SK-N-SH (cell line): ENCODE data around the gene GAPVD1. TPM values are rescaled to one million over a fixed set of nuclear protein-coding genes. Genes with fewer than 3 reads are reported as not detected.

ENCODE experiments used
- CTCF ChIA-PET: fragments of 300-600, 350-600 bp; formaldehyde crosslinking; extraction: SDS; loops from one replicate; lab custom pipeline; 2021; lab: Yijun Ruan, JAX
- POLR2A ChIA-PET: fragments of 350-600 bp; sonication (Branson Sonifier 250); formaldehyde crosslinking; extraction: SDS; loops from one replicate; lab custom pipeline; 2020; ENCODE audit warnings: antibody characterized with exemption, inconsistent platforms; lab: Yijun Ruan, JAX
- DNase-seq: peaks from one replicate; pipeline ENCODE4 v3.0.0; 2012
- H2AFZ ChIP-seq: fragments of 200-600 bp; sonication (generic); 2 replicates; pipeline ENCODE4 v1.8.1; 2016; ENCODE audit warnings: antibody characterized with exemption, mild to moderate bottlenecking, low read depth
- H3F3A ChIP-seq: fragments of 200-600 bp; sonication (generic); replicated peaks from 2 replicates; pipeline ENCODE3; 2016; ENCODE audit warnings: antibody characterized with exemption, mild to moderate bottlenecking; ENCODE audit not compliant: insufficient read depth
- H3K27ac ChIP-seq, 2 experiments: fragments of 200-500 bp in 1 of 2; fragments of 200-600 bp in 1 of 2; sonication (Bioruptor generic) in 1 of 2; sonication (generic), shearing (Covaris generic) in 1 of 2; 2 replicates each; pipeline versions ENCODE4 v1.5.1 to v1.6.1; 2014 to 2016; ENCODE audit warnings: low read depth in 2 of 2, inconsistent platforms in 1 of 2, low read length in 1 of 2, mild to moderate bottlenecking in 1 of 2, mixed read lengths in 1 of 2
- H3K27me3 ChIP-seq: fragments of 200-600 bp; sonication (generic), shearing (Covaris generic); 2 replicates; pipeline ENCODE4 v1.6.1; 2016; ENCODE audit warnings: mixed run types; ENCODE audit not compliant: insufficient read depth
- H3K36me3 ChIP-seq, 2 experiments: fragments of 200-500 bp in 1 of 2; fragments of 200-600 bp in 1 of 2; sonication (Bioruptor generic) in 1 of 2; sonication (generic) in 1 of 2; replicated peaks in 1 of 2; 2 replicates each; pipeline versions ENCODE3 to v1.5.1; 2014 to 2016; ENCODE audit warnings: low read length in 1 of 2, mild to moderate bottlenecking in 1 of 2; ENCODE audit not compliant: insufficient read depth in 2 of 2, control insufficient read depth in 1 of 2
- H3K4me1 ChIP-seq, 2 experiments: fragments of 200-500 bp in 1 of 2; fragments of 200-600 bp in 1 of 2; sonication (Bioruptor generic) in 1 of 2; sonication (generic), shearing (Covaris generic) in 1 of 2; 2 replicates each; pipeline versions ENCODE4 v1.5.1 to v1.6.1; 2014 to 2016; ENCODE audit warnings: low read depth in 1 of 2, low read length in 1 of 2, mixed run types in 1 of 2; ENCODE audit not compliant: insufficient read depth in 2 of 2, control insufficient read depth in 1 of 2
- H3K4me2 ChIP-seq: fragments of 200-600 bp; sonication (generic), shearing (Covaris generic); 2 replicates; pipeline ENCODE4 v1.6.1; 2017; ENCODE audit warnings: mixed run types
- H3K4me3 ChIP-seq, 2 experiments: fragments of 200-500 bp in 1 of 2; fragments of 200-600 bp in 1 of 2; sonication (Bioruptor generic) in 1 of 2; sonication (generic), shearing (Covaris generic) in 1 of 2; 2 replicates each; pipeline versions ENCODE4 v1.5.1 to v1.8.1; 2014 to 2016; ENCODE audit warnings: low read depth in 2 of 2, inconsistent platforms in 1 of 2, low read length in 1 of 2, mild to moderate bottlenecking in 1 of 2, mixed read lengths in 1 of 2, moderate library complexity in 1 of 2
- H3K79me2 ChIP-seq: fragments of 200-600 bp; sonication (generic); 2 replicates; pipeline ENCODE4 v1.8.1; 2017; ENCODE audit warnings: mild to moderate bottlenecking; ENCODE audit not compliant: insufficient read depth
- H3K9ac ChIP-seq: fragments of 200-600 bp; sonication (generic); 2 replicates; pipeline ENCODE4 v1.6.1; 2017; ENCODE audit warnings: mixed run types
- H3K9me2 ChIP-seq: fragments of 200-600 bp; sonication (generic); 2 replicates; pipeline ENCODE4 v1.6.1; 2017; ENCODE audit warnings: mixed run types
- H3K9me3 ChIP-seq: fragments of 200-600 bp; sonication (generic); 2 replicates; pipeline ENCODE4 v1.6.1; 2017; ENCODE audit warnings: mixed run types, mild to moderate bottlenecking, moderate library complexity
- H4K20me1 ChIP-seq: fragments of 200-600 bp; sonication (generic); 2 replicates; pipeline ENCODE4 v1.6.1; 2017; ENCODE audit warnings: mild to moderate bottlenecking, mixed run types; ENCODE audit not compliant: insufficient read depth
- CHD2 ChIP-seq: fragments of 150-350 bp; IDR thresholded peaks from 2 replicates; pipeline ENCODE4 v1.6.1; 2018; ENCODE audit warnings: low read length; ENCODE audit not compliant: partially characterized antibody
- ELF1 ChIP-seq: IDR thresholded peaks from 2 replicates; pipeline ENCODE4 v1.4.0; 2012
- EP300 ChIP-seq, 2 experiments: IDR thresholded peaks; 2 replicates each; pipeline versions ENCODE4 v1.4.0 to v1.6.1; 2012; ENCODE audit warnings: borderline replicate concordance in 1 of 2, low read depth in 1 of 2, low read length in 1 of 2
- GATA2 ChIP-seq: sonication (generic); formaldehyde crosslinking; IDR thresholded peaks from 2 replicates; pipeline ENCODE4 v1.5.0; 2020; ENCODE audit warnings: mild to moderate bottlenecking, missing genetic modification reagents
- NFIC ChIP-seq: IDR thresholded peaks from 2 replicates; pipeline ENCODE4 v1.4.0; 2012; ENCODE audit warnings: borderline replicate concordance
- NRF1 ChIP-seq: IDR thresholded peaks from 2 replicates; pipeline ENCODE4 v1.6.1; 2012; ENCODE audit warnings: low read depth, mild to moderate bottlenecking, low read length
- POLR2AphosphoS5 ChIP-seq: IDR thresholded peaks from 2 replicates; pipeline ENCODE4 v1.6.1; 2012; ENCODE audit warnings: low read depth, low read length
- RAD21 ChIP-seq: IDR thresholded peaks from 2 replicates; pipeline ENCODE4 v1.6.1; 2012; ENCODE audit warnings: mild to moderate bottlenecking, low read length
- RCOR1 ChIP-seq: fragments of 150-350 bp; IDR thresholded peaks from 2 replicates; pipeline ENCODE4 v1.6.1; 2017; ENCODE audit warnings: antibody characterized with exemption, low read length
- RFX5 ChIP-seq: IDR thresholded peaks from 2 replicates; pipeline ENCODE4 v1.6.1; 2012; ENCODE audit warnings: mild to moderate bottlenecking, improper control_type of control experiment, low read length
- SIN3A ChIP-seq: IDR thresholded peaks from 2 replicates; pipeline ENCODE4 v1.6.1; 2012; ENCODE audit warnings: low read depth, mild to moderate bottlenecking, low read length, moderate library complexity, borderline replicate concordance
- SMC3 ChIP-seq: IDR thresholded peaks from 2 replicates; pipeline ENCODE4 v1.6.1; 2012; ENCODE audit warnings: low read depth, low read length, improper control_type of control experiment
- TAF1 ChIP-seq: IDR thresholded peaks from 2 replicates; pipeline ENCODE4 v1.6.1; 2012; ENCODE audit warnings: low read depth, mild to moderate bottlenecking, low read length, moderate library complexity, borderline replicate concordance
- TCF12 ChIP-seq: IDR thresholded peaks from 2 replicates; pipeline ENCODE4 v1.4.0; 2012
- WGBS: methylation state at CpG from one replicate; pipeline ENCODE4 v1.1.6; 2017; ENCODE audit warnings: low lambda C conversion rate; 5-methylcytosine and 5-hydroxymethylcytosine counted together
- polyA plus RNA-seq, 3 experiments: library from polyadenylated mRNA; depleted of rRNA; stranded (reverse); fragments of >200 nt; gene quantifications; 2 replicates each; pipeline ENCODE4 v1.2.3, GENCODE V29; 2012
- TF ChIP-seq, protein P1 (sequence below): fragments of 200-600 bp; sonication (generic); IDR thresholded peaks from 2 replicates; pipeline ENCODE4 v1.6.1; 2017; ENCODE audit warnings: antibody characterized with exemption, mild to moderate bottlenecking, moderate library complexity
- TF ChIP-seq, protein P2 (sequence below): IDR thresholded peaks from 2 replicates; pipeline ENCODE4 v1.4.0; 2012; ENCODE audit warnings: low read depth, borderline replicate concordance
- TF ChIP-seq, protein P3 (sequence below): IDR thresholded peaks from 2 replicates; pipeline ENCODE4; 2012
- TF ChIP-seq, protein P4 (sequence below): IDR thresholded peaks from 2 replicates; pipeline ENCODE4 v1.6.1; 2012; ENCODE audit warnings: mild to moderate bottlenecking, low read depth, low read length, moderate library complexity

Gene GAPVD1
- polyA plus RNA-seq, 1 of the 3 experiments (the other 2 are of a cell fraction), result 10.5 TPM

DNA sequence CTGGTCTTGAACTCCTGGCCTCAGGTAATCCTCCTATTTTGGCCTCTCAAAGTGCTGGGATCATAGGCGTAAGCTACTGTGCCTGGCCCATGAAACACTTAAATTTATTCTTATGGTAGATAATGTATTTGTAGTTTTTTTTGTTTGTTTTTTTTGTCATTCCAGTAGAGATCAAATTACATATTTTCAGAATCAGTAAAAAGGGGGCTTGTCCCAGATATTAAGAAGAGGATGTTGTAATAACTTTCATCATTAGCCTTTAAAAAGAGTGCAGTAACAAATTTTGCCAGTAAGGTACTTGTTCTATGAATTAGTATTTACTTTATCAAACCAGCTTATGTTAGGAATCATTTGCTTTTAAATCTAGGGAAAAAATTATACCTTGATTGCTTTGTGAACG is 42.6 kb downstream of the GAPVD1 start:
- Histone ChIP-seq H2AFZ (no peak overlapping the region), H3K9ac (no peak overlapping the region), H3K9me3 (no peaks in the 10 kb centered on the region), H3K4me3 (no peak overlapping the region), H4K20me1 (no peaks in the 10 kb centered on the region), H3K36me3 (peaks cover 29 to 42% of the 10 kb centered on the region in 2 experiments), H3F3A (peaks cover 3% of the 10 kb centered on the region), H3K79me2 (0 out of 2 replicates have a peak, but pooled peaks cover 2% of the 10 kb centered on the region), H3K27me3 (no peaks in the 10 kb centered on the region), H3K4me1 (no peaks in the 10 kb centered on the region), H3K27ac (no peak overlapping the region), H3K4me2 (no peak overlapping the region), H3K9me2 (no peaks in the 10 kb centered on the region)
- POLR2A ChIA-PET, result no interaction called here
- DNase-seq, result no peak
- no peak for TF ChIP-seq RCOR1
- no peak for TF ChIP-seq ELF1
- TF ChIP-seq RAD21, result no peak
- TF ChIP-seq TCF12, result no peak
- no peak for TF ChIP-seq CHD2
- no peak for TF ChIP-seq EP300 (IDR thresholded peaks at IDR 0.05; ENCODE audit: borderline replicate concordance in 1 of 2, low read depth in 1 of 2, low read length in 1 of 2)
- TF ChIP-seq POLR2AphosphoS5, result no peak
- TF ChIP-seq, protein P1, sequence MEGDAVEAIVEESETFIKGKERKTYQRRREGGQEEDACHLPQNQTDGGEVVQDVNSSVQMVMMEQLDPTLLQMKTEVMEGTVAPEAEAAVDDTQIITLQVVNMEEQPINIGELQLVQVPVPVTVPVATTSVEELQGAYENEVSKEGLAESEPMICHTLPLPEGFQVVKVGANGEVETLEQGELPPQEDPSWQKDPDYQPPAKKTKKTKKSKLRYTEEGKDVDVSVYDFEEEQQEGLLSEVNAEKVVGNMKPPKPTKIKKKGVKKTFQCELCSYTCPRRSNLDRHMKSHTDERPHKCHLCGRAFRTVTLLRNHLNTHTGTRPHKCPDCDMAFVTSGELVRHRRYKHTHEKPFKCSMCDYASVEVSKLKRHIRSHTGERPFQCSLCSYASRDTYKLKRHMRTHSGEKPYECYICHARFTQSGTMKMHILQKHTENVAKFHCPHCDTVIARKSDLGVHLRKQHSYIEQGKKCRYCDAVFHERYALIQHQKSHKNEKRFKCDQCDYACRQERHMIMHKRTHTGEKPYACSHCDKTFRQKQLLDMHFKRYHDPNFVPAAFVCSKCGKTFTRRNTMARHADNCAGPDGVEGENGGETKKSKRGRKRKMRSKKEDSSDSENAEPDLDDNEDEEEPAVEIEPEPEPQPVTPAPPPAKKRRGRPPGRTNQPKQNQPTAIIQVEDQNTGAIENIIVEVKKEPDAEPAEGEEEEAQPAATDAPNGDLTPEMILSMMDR, result no peak
- TF ChIP-seq GATA2 (CRISPR knock-in tag), result no peak
- TF ChIP-seq NFIC, result no peak
- TF ChIP-seq, protein P2, sequence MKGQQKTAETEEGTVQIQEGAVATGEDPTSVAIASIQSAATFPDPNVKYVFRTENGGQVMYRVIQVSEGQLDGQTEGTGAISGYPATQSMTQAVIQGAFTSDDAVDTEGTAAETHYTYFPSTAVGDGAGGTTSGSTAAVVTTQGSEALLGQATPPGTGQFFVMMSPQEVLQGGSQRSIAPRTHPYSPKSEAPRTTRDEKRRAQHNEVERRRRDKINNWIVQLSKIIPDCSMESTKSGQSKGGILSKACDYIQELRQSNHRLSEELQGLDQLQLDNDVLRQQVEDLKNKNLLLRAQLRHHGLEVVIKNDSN, result no peak
- TF ChIP-seq SIN3A, result no peak
- no peak for TF ChIP-seq NRF1
- no peak for TF ChIP-seq RFX5
- no peak for TF ChIP-seq TAF1
- TF ChIP-seq, protein P3, sequence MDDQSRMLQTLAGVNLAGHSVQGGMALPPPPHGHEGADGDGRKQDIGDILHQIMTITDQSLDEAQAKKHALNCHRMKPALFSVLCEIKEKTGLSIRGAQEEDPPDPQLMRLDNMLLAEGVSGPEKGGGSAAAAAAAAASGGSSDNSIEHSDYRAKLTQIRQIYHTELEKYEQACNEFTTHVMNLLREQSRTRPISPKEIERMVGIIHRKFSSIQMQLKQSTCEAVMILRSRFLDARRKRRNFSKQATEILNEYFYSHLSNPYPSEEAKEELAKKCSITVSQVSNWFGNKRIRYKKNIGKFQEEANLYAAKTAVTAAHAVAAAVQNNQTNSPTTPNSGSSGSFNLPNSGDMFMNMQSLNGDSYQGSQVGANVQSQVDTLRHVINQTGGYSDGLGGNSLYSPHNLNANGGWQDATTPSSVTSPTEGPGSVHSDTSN, result no peak
- TF ChIP-seq SMC3, result no peak
- TF ChIP-seq, protein P4, sequence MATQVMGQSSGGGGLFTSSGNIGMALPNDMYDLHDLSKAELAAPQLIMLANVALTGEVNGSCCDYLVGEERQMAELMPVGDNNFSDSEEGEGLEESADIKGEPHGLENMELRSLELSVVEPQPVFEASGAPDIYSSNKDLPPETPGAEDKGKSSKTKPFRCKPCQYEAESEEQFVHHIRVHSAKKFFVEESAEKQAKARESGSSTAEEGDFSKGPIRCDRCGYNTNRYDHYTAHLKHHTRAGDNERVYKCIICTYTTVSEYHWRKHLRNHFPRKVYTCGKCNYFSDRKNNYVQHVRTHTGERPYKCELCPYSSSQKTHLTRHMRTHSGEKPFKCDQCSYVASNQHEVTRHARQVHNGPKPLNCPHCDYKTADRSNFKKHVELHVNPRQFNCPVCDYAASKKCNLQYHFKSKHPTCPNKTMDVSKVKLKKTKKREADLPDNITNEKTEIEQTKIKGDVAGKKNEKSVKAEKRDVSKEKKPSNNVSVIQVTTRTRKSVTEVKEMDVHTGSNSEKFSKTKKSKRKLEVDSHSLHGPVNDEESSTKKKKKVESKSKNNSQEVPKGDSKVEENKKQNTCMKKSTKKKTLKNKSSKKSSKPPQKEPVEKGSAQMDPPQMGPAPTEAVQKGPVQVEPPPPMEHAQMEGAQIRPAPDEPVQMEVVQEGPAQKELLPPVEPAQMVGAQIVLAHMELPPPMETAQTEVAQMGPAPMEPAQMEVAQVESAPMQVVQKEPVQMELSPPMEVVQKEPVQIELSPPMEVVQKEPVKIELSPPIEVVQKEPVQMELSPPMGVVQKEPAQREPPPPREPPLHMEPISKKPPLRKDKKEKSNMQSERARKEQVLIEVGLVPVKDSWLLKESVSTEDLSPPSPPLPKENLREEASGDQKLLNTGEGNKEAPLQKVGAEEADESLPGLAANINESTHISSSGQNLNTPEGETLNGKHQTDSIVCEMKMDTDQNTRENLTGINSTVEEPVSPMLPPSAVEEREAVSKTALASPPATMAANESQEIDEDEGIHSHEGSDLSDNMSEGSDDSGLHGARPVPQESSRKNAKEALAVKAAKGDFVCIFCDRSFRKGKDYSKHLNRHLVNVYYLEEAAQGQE, result no peak
- WGBS, result 96% methylated on average over 2 of the region's 2 CpGs
- CTCF ChIA-PET, result no interaction called here
